Activated naive CD4-positive, alpha-beta T cell treated with anti-CD3 and anti-CD28 coated beads, Interleukin-2, amount 50 U/mL, for 72 hours (primary cell): Measurements from ENCODE around the gene C1QL1. TPM values are rescaled to one million over a fixed set of nuclear protein-coding genes. Genes with fewer than 3 reads are reported as not detected.
A peak's percentile ranks its signal among the peaks of the same experiment; 100 is the strongest.

ENCODE experiments used
- ATAC-seq, 2 donors: fragments of 150-1000 bp; cut with Tn5 transposase; 2 replicates each; pipeline ENCODE4 v1.10.0; 2021; ENCODE audit warnings: mild to moderate bottlenecking in 2 of 2, moderate library complexity in 2 of 2
- DNase-seq, 2 donors: peaks; one replicate each; pipeline ENCODE4 v3.0.0; 2021 to 2022; ENCODE audit warnings: low spot score in 2 of 2
- H3K27ac Mint-ChIP-seq, 2 donors: one replicate each; pipeline ENCODE4 v1.8.0; 2022; ENCODE audit warnings: mild to moderate bottlenecking in 2 of 2, mixed read lengths in 2 of 2
- H3K36me3 Mint-ChIP-seq, 2 donors: one replicate each; pipeline ENCODE4 v1.8.0; 2022; ENCODE audit warnings: mixed read lengths in 2 of 2
- H3K9me3 Mint-ChIP-seq, 2 donors: one replicate each; pipeline ENCODE4 v1.8.0; 2022; ENCODE audit warnings: mixed read lengths in 2 of 2
- total RNA-seq, 2 donors: library from RNA; stranded (reverse); gene quantifications; one replicate each; pipeline ENCODE4 v1.2.3, GENCODE V29; 2022

The C1QL1 gene
- total RNA-seq, 2 donors from 2014 or later: 0.18 TPM; not detected in 1

GRCh38 chr17:44995436-44996001 lies 27.4 kb upstream of the C1QL1 start:
- no peaks in the 10 kb centered on the region for H3K36me3 Mint-ChIP-seq
- no peak for ATAC-seq
- no peak for DNase-seq
- H3K27ac Mint-ChIP-seq: no peak overlapping the region
- no peaks in the 10 kb centered on the region for H3K9me3 Mint-ChIP-seq

GRCh38 chr17:44992242-44992939 lies 24.3 kb upstream of the C1QL1 start:
- DNase-seq (no peak), ATAC-seq (no peak)
- Mint-ChIP-seq H3K36me3 (no peaks in the 10 kb centered on the region), H3K9me3 (no peaks in the 10 kb centered on the region), H3K27ac (no peak overlapping the region)

- DNase-seq: no peak
- no peaks in the 10 kb centered on the region for H3K36me3 Mint-ChIP-seq
- ATAC-seq: no peak
- no peak overlapping the region for H3K27ac Mint-ChIP-seq
- no peaks in the 10 kb centered on the region for H3K9me3 Mint-ChIP-seq
Observed at GRCh38 chr17:44990994-44991393, 22.9 kb upstream of the C1QL1 start.

DNA sequence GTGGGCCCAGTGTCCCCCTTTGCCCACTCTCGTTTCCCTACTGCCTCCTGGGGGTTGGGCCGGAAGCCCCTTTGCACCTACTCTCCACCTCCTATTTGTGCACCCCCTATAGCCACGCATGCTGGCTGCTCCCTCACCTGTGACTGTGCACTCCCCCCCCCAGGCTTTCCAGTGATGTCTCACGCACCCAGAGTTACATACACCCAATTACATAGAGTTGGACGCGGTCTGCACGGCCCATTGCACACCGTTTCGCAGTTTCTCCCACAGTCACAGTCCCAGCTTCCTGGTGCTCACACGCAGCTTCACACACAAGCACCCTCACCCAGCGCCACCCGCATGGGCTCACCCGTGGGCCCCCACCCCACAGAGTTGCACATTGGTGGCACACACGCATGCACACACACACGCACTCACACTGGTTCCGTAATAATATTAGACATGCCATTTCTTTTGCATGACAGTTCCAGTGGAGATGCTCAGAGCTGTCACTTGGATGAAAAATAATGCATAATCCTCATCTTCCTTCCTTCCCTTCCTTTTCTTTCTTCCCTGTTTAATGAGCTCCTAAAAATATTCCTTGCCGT lies 21.5 kb upstream of the C1QL1 start:
- no peak for DNase-seq
- no peaks in the 10 kb centered on the region for H3K36me3 Mint-ChIP-seq

GRCh38 chr17:44988044-44988942 lies 20.2 kb upstream of the C1QL1 start:
- ATAC-seq (no peak), DNase-seq (no peak)
- Mint-ChIP-seq H3K36me3 (no peaks in the 10 kb centered on the region), H3K27ac (no peak overlapping the region), H3K9me3 (no peaks in the 10 kb centered on the region)

More for the DNA sequence above, 21.5 kb upstream of the C1QL1 start:
- ATAC-seq: no peak
- H3K9me3 Mint-ChIP-seq: no peaks in the 10 kb centered on the region
- no peak overlapping the region for H3K27ac Mint-ChIP-seq

DNA sequence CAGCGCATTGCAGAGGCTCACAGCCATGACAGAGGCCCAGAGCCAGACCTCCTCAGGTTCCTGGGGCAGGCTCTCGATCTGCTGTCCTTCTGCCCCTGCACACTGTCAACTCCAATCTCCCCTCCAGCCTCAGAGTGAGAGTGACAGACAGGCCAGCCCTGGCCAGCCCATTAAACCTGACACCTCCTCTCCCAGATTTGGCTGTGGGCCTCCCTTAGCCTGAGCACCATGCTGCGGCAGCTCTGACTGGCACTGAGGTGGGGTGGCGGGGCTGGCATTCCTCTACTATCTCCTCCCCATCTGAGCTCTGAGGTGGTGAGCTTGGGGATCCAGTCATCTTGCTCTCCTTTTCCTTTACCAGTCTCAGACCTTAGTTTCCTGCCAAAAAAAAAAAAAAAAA lies 15.5 kb upstream of the C1QL1 start:
- Mint-ChIP-seq H3K36me3 (no peaks in the 10 kb centered on the region), H3K9me3 (no peaks in the 10 kb centered on the region), H3K27ac (peak overlapping the region in 1 of 2 donors; percentile 88)
- DNase-seq (no peak), ATAC-seq (peak in 1 of 2 donors; percentile 22)

DNA sequence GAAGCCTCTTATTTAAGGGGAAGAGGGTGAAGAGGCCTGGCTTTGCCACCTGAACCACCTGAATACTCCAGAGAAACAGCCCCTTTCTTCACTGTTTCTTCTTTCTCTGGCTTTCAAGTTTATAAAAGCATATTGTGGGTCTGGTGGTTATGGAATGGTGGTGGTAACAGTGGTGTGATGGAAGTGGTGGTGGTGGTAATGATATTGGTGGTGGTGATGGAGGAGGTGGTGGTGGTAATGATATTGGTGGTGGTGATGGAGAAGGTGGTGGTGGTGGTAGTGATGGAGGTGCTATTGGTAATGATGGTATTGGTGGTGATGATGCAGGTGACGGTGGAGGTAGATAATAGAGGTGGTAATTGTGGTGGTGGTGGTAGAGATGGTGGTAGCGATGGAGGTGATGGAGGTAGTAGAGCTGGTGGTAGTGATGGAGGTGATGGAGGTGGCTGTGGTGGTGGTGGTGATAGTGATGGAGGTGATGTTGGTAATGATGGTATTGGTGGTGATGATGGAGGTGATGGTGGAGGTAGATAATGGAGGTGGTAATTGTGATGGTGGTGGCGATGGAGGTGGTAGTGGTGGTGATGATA lies 14.1 kb upstream of the C1QL1 start:
- H3K27ac Mint-ChIP-seq: no peak overlapping the region
- no peaks in the 10 kb centered on the region for H3K36me3 Mint-ChIP-seq
- DNase-seq: no peak
- H3K9me3 Mint-ChIP-seq: no peaks in the 10 kb centered on the region
- no peak for ATAC-seq

DNA sequence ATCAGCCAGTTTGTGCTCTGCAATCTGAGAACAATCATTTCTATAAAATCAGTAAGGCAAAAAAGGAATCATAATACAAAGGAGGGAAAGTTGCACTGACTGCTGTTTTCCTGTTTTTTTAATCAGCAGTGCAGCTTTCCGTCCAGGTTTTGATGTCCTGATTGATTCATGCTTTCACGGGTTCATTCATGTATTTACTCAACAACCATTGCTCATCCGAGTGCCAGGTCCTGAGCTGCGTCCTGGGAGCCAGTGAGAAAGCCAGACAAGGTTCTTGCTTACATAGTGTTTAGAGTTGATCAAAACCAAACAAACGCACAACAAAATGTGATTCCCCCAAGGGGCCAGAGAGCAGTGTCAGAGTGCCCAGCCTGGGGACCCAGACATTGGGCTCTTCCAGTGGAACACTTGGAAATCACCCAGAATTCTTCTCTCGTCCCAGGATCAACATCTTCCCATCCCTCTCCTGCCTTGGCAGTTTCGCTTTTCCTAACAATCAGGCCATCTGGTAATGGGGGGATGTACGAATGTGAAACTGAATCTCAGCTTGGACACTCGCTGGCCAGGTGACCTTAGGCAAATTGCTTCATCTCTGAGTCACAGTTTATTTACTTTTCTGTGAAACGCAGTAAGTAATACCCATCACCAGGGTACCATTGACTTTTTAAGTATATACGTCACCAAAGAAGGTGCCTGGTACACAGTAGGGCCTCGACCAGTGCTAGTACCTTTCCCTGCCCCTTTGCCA lies 13.3 kb upstream of the C1QL1 start:
- DNase-seq (no peak), ATAC-seq (peak in 1 of 2 donors; percentile 77)
- Mint-ChIP-seq H3K36me3 (no peaks in the 10 kb centered on the region), H3K27ac (peak overlapping the region in 1 of 2 donors; percentile 65), H3K9me3 (no peaks in the 10 kb centered on the region)

DNA sequence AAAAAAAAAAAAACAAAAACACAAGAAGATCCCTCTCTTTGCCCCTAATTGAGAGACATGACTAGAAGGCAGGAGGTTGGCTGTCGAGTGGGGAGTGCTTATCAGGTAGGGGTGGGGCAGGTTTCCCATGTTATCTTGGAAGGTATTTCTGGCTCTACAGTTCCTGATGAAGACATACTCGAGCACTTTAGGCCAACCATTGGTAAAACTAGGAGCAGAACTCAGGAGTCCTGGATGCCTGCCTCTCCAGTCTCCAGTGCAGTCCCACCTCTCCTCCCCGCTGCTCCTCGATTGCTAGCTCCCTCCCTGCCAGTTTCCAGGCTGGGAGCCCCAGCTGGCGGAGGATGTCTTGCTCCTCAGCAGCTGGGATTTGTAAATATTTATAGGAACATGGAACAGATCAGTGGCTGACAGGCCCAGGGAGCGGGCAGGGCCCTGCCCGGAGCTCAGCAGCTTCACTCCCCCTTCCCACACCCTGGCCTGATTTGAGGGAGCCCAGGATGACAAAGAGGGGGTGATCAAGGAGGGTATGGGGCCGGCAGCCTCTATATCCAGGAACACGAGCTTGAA lies 11.4 kb upstream of the C1QL1 start:
- Mint-ChIP-seq H3K36me3 (no peaks in the 10 kb centered on the region), H3K9me3 (no peaks in the 10 kb centered on the region), H3K27ac (no peak overlapping the region)
- no peak for DNase-seq
- no peak for ATAC-seq

DNA sequence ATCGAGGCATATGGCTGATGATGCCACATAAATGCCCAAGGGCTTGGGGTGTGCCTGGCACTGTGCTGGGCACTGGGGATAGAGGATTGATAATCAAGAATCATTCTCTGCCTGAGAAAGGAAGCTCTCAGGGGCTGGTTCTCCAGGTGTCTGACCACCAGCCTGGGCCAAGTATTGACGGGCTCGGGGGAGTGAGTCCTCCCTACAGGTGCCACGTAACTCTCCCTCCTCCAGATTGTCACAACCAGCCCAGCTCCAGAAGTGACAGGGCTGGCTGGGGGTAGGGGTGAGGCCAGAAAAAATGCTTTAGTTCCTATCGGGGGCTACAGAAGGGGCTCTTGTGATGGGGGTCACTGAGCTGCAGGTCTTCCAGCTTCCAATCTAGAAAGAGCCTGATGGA lies 10.7 kb upstream of the C1QL1 start:
- H3K36me3 Mint-ChIP-seq: no peaks in the 10 kb centered on the region
- no peaks in the 10 kb centered on the region for H3K9me3 Mint-ChIP-seq
- ATAC-seq: no peak
- no peak for DNase-seq
- H3K27ac Mint-ChIP-seq: peak overlapping the region in 1 of 2 donors; percentile 47

DNA sequence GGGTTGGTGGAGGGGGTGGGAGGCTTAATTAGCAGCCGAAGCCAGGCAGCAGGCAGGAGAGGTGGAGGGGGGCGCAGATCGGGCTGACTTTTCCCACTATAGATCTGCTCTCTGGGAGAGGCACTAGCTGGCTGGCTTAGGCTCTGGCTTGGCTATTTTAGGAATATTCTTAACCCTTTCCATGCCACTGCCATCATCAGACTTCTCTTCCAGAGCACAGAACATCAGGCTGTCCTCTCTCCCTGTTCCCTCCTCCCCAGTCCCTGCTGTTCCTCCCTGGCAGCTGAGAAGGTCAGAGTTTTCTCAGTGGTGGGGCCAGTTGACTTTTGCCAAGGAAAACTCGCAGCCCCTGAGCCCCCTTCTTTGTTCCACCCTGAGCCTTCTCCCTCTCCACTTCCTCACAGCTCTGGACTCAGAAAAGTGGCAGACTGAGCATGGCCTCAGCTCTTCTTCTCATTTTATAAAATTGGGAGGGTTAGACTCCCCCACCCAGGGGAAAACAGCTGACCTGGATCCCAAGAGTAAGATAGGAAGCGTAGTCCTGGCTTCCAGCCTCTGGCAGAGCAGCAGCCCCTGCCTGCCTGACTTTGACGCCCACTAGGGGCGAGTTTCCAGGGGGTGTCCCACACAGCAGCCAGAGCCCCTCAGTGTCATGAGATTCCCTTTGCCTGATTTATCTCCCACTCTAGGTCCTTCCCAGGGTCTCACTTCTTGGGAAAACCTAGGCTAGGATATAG lies 9.9 kb upstream of the C1QL1 start:
- Mint-ChIP-seq H3K27ac (no peak overlapping the region), H3K9me3 (no peaks in the 10 kb centered on the region), H3K36me3 (no peaks in the 10 kb centered on the region)
- DNase-seq (no peak), ATAC-seq (no peak)

DNA sequence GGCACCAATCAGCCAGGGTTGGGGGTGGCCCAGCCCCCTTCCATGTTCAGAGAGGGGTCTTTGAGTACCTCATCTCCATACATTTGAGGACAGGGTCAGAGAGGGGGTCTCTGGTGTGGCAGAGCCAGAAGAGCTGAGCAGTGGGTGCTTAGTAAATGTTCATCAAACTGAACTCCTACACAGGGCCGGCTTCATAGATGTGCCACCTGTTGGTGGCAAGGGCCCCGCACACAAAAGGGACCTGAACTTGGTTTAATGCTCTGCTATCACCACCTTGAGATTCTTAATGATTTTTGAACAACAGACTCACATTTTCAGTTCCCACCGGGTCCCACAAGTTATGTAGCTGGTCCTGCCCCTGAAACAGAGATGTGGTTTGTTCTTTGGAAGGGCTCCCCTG lies 9.0 kb upstream of the C1QL1 start:
- no peak overlapping the region for H3K27ac Mint-ChIP-seq
- no peak for ATAC-seq
- no peaks in the 10 kb centered on the region for H3K36me3 Mint-ChIP-seq

DNA sequence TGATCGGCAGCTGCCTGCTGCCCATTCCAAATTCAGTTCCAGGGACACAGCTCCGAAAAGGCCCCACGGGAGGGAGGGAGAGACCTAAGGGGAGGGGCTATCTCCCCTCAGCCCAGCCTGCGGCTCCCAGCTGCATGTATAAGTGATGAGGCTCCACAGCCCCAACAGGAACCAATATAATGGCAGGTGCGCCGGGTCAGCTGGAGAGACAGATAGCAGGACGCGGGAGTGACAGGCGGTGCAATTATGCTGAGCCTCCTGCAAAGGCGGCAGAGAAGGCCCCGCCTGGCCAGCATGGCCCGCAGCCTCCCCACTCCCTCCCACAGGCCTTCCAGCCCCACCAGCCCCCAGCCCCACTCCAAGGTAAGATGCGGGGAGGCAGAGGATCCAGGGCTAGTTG lies 8.1 kb upstream of the C1QL1 start:
- Mint-ChIP-seq H3K9me3 (no peaks in the 10 kb centered on the region), H3K27ac (no peak overlapping the region), H3K36me3 (no peaks in the 10 kb centered on the region)
- no peak for DNase-seq
- no peak for ATAC-seq

More for the DNA sequence above, 9.0 kb upstream of the C1QL1 start:
- H3K9me3 Mint-ChIP-seq: no peaks in the 10 kb centered on the region
- no peak for DNase-seq

DNA sequence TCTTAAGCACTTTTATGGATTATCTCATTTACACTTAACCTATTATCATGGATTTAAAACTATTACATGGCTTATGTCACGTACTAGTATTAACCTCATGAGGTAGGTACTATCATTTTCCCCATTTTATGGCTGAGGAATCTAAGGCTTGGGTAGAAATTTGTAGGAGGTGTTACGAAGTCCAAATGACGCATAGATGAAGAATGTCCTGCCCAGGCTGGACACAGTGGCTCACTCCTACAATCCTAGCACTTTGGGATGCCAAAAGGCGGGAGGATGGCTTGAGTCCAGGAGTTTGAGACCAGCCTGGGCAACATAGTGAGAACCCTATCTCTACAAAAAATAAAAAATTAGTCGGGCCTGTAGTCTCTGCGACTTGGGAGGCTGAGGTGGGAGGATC lies 4.8 kb upstream of the C1QL1 start:
- DNase-seq (no peak), ATAC-seq (no peak)
- no peaks in the 10 kb centered on the region for H3K36me3 Mint-ChIP-seq
- H3K9me3 Mint-ChIP-seq: no peaks in the 10 kb centered on the region
- H3K27ac Mint-ChIP-seq: peak overlapping the region; percentile 11 to 15

GRCh38 chr17:44971776-44972483 lies 3.8 kb upstream of the C1QL1 start:
- DNase-seq (peak; percentile 67 to 72), ATAC-seq (peak; percentile 86 to 89)
- Mint-ChIP-seq H3K36me3 (no peaks in the 10 kb centered on the region), H3K27ac (peak overlapping the region; percentile 11 to 61), H3K9me3 (no peaks in the 10 kb centered on the region)
